Muscle layer of duodenum (tissue), 2 donors: ENCODE data around the gene MYO1E.

ENCODE experiments used
- H3K27ac ChIP-seq: one replicate; pipeline ENCODE4 v1.7.0; 2013; ENCODE audit warnings: mild to moderate bottlenecking, low read length
- H3K27me3 ChIP-seq: one replicate; pipeline ENCODE4 v1.7.0; 2013; ENCODE audit warnings: low read depth, mild to moderate bottlenecking, control low read depth, low read length
- H3K36me3 ChIP-seq, 2 donors: one replicate each; pipeline ENCODE4 v1.7.0; 2013; ENCODE audit warnings: low read length in 2 of 2, control low read depth in 1 of 2, mild to moderate bottlenecking in 1 of 2; ENCODE audit not compliant: insufficient read depth in 2 of 2, control insufficient read depth in 1 of 2
- H3K4me1 ChIP-seq, 2 donors: one replicate each; pipeline ENCODE4 v1.7.0; 2013; ENCODE audit warnings: low read length in 2 of 2, mild to moderate bottlenecking in 2 of 2, control low read depth in 1 of 2, moderate library complexity in 1 of 2; ENCODE audit not compliant: insufficient read depth in 2 of 2, control insufficient read depth in 1 of 2
- H3K4me3 ChIP-seq, 2 donors: one replicate each; pipeline ENCODE4 v1.7.0; 2013; ENCODE audit warnings: low read length in 2 of 2, low read depth in 1 of 2, mild to moderate bottlenecking in 1 of 2
- H3K9me3 ChIP-seq, 2 donors: one replicate each; pipeline ENCODE4 v1.7.0; 2013; ENCODE audit warnings: low read length in 2 of 2, control low read depth in 1 of 2, mild to moderate bottlenecking in 1 of 2; ENCODE audit not compliant: control insufficient read depth in 1 of 2
- donor health status: healthy.

MYO1E gene

DNA sequence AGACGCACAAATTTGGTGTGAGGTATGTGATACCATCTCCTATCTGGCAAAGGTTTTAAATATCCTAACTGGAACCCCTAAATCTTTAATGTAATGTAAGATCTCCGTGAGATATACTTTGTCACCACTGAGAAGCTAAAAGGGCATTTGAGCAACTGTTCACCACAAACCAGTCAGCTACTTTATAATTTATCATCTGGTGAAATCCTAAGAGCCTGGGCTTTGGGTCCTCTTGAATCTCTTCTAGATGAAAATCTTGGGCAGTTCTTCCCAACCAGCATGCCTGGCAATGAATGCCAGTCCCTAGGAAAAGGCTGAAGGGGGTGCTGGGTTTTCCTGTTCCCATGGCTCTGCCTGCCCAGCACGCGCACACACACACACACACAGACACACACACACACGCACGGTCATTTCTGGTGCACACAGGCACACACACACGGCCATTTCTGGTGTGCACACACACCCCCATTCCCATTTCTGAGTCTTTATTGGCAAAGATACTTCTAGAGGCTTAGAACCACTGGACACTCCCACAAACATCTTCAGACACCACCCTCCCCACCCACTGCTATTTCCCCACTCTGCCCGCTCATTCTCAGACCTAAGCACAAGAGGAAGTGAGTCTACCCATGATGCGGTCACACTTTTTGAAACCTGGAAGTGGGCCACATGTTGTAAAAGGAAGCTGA is 72.6 kb downstream of the MYO1E start:
- Histone ChIP-seq H3K36me3 (peaks cover 0 to 11% of the 10 kb centered on the region in 2 donors), H3K4me1 (peaks cover 3 to 15% of the 10 kb centered on the region in 2 donors), H3K4me3 (no peak overlapping the region), H3K27ac (peak overlapping the region; percentile 66), H3K9me3 (no peaks in the 10 kb centered on the region), H3K27me3 (no peaks in the 10 kb centered on the region)

DNA sequence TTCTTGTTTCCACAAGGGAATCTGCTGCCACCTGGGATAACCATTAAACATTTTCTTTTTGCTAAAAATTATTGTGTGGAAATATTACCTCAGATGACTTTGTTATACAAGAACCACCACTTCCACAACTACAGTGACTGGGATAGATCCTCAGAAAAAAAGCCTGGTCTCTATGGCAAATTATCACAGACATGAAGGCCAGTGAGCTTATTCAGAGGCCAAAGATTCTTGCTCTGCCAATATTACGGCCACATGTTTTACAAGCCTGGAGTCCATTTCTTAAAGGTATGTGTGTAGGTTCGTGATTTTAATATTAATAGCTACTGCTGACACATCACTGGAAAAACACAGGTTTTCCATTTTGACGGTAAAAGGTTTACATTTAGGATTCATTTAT is 73.8 kb downstream of the MYO1E start:
- Histone ChIP-seq H3K27me3 (no peaks in the 10 kb centered on the region), H3K4me3 (no peak overlapping the region), H3K36me3 (peaks cover 0 to 11% of the 10 kb centered on the region in 2 donors), H3K27ac (no peak overlapping the region), H3K9me3 (no peaks in the 10 kb centered on the region), H3K4me1 (peaks cover 11 to 12% of the 10 kb centered on the region in 2 donors)

DNA sequence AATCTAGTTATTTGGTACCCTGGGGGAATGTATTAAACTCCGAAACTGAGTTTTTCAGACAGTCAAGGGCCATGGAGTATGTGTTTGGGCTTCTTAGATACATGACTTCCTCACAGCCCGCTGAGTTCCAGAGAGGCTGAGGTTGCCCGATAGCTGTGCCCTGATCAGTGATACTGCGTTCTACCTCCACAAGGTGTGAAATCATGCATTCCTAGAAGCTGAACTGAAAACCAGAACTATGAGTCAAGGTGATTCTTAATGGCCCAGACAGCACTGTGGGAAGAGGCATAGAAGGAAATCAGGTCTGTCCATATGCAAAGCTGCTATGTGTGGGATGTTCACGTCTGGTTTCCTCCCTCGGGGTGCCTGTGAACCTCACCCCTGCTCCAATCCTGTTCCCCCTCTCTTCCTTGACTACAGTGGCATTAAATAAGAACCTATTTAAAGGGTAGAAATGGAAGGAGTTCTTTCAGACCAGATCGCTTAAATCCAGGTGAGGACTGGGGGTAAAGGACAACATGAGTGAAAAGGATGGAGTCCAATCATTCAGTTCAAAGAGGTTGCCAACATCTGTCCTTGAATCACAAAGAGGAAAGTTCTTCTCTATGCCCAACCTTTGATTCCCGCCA is 74.3 kb downstream of the MYO1E start:
- Histone ChIP-seq H3K4me3 (no peak overlapping the region), H3K9me3 (no peaks in the 10 kb centered on the region), H3K27ac (no peak overlapping the region), H3K27me3 (no peaks in the 10 kb centered on the region), H3K4me1 (peaks cover 11 to 12% of the 10 kb centered on the region in 2 donors), H3K36me3 (peaks cover 0 to 11% of the 10 kb centered on the region in 2 donors)

DNA sequence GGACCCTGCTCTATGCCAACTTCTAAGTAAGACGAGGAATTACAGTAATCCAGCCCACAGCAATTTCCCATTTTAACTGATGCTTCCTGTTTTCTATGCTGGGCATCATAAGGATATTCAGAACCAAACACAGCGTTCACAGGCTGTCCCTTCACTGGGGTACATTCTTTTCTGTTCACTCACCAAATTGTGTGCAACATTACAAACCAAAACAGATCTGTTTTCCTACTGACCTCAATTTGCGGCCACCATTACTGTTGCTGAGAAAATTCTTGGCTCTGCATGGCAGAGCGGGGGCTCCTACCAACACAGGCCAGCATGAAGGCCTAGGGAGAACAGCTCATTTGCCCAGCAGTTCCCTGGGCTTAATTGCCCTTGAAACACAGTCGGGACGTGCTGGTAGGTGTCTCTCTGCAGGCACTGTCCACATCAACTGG is 76.5 kb downstream of the MYO1E start:
- H3K9me3 ChIP-seq, result no peaks in the 10 kb centered on the region
- H3K27me3 ChIP-seq, result no peaks in the 10 kb centered on the region
- peaks cover 9 to 11% of the 10 kb centered on the region in 2 donors for H3K4me1 ChIP-seq
- H3K27ac ChIP-seq, result peak overlapping the region; percentile 43
- peaks cover 0 to 11% of the 10 kb centered on the region in 2 donors for H3K36me3 ChIP-seq
- H3K4me3 ChIP-seq, result no peak overlapping the region

DNA sequence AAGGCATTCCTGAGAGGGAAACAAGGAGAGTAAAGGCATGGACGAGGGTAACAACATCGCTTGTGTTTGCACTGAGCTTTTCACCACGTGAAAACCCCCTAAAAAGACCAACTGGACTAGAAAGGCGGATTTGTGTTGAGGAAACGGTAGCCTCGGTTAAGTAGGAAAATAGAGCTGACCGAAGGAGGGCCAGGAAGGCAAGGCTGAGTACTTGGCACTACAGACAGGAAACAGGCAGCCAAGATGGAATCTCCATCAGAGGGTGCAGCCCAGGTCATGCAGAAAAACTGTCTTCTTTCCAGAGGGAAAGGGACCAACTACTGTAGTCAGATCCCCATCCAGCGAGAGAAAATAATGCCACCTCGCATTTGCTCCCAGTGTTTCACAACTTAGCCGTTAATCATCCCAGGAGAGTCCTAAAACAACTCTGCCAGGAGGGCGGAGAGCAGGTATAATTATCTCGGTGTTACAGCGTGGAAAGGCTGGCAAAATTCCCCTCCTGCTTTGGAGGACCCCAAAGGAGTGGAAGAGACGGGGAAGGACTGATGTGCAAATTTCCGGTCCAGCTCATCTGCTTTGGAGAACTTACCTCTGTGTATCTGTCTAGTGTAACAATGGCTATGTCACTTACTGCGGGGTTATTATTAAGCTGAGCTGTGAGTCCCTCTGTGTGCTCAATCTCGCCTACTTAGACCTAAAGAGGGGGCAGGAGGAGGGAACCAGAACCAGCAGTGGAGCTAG is 77.2 kb downstream of the MYO1E start:
- Histone ChIP-seq H3K4me1 (peaks cover 4 to 17% of the 10 kb centered on the region in 2 donors), H3K4me3 (peak overlapping the region in 1 of 2 donors; percentile 3), H3K27ac (peak overlapping the region; percentile 43), H3K9me3 (no peaks in the 10 kb centered on the region), H3K27me3 (no peaks in the 10 kb centered on the region), H3K36me3 (peaks cover 0 to 11% of the 10 kb centered on the region in 2 donors)

DNA sequence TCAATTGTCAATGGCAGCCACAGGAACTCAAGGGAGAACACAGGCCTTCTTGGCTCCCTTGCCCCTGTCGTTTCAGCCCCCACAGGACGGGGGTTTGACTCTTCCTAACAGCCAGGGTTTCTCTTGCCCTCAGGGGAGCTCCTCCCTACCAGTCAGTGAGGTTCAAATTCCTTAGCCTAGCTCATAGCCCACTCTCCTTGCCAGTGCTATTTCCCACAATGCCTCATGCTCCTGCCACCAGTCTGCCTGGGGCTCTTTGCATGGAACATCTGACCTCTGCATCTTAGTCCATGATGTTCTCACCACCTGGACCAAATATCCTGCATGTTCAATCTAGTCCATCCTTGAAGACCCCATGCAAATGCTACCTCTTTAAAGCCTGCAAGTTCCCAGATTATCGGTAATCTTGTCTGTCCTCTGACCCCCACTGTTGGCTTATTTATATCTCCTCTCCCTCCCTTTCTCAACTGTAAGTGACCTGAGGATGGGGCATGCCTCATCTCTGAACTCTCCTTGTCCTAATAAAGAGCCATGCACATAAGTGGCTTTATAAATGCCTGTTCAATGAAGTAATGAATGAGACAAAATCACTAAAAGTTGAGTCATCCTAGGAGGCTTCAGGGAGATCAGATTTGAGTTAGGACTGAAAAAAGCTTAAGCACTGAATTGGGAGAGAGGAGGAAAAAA is 78.0 kb downstream of the MYO1E start:
- Histone ChIP-seq H3K27ac (peak overlapping the region; percentile 43), H3K9me3 (no peaks in the 10 kb centered on the region), H3K4me1 (peaks cover 6 to 17% of the 10 kb centered on the region in 2 donors), H3K27me3 (no peaks in the 10 kb centered on the region), H3K36me3 (peaks cover 0 to 11% of the 10 kb centered on the region in 2 donors), H3K4me3 (no peak overlapping the region)

DNA sequence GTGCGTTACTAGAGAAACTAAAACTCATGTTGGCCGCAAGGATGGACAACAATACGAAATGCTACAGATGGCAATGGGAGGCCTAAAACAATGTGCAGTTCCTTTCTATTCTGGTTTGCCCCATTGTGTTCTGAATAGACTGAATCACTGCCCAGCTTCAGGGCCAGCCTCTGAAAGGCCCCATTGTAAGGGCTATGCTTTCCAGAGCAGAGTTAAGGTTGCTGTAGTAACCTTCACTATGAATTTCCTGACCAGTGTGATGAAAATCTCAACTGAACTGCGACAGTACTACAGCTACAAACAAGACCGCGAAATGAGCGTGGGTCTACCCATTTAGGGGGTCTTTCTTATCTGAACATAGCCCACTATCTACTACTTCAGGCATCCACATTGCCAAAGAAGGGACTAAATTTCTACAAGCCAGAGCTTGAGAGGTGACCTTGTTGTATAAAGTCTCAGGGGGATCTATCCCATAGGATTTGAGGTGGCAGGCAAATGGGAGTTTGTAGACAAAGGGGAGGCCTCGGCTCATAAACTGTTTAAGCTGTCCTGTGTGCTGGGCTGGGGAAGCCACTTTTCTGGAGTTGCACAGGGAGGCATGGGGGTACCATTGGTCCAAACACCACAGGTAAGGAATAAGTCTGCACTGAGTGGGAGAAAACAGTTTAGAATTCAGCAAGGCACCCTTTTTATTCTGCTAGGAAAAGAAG is 80.1 kb downstream of the MYO1E start:
- Histone ChIP-seq H3K9me3 (no peaks in the 10 kb centered on the region), H3K4me1 (peaks cover 6 to 17% of the 10 kb centered on the region in 2 donors), H3K27ac (no peak overlapping the region), H3K27me3 (no peaks in the 10 kb centered on the region), H3K36me3 (peaks cover 0 to 11% of the 10 kb centered on the region in 2 donors), H3K4me3 (no peak overlapping the region)

DNA sequence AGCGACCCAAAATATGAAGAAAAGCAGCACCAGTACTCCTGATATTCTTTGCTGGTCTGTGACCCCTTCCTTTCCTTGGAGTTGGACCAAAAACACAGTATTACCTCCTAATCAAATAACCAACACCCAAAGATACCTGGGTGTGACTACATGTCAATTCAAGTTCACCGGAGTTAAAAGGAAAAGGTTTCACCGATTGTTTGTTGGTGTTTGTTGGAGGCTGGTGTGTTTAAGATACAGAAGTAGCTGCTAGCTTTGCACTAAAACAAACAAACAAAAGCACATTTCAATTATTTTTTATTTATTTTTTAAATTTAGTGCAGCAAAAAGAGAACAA is 81.5 kb downstream of the MYO1E start:
- H3K4me3 ChIP-seq, result no peak overlapping the region

DNA sequence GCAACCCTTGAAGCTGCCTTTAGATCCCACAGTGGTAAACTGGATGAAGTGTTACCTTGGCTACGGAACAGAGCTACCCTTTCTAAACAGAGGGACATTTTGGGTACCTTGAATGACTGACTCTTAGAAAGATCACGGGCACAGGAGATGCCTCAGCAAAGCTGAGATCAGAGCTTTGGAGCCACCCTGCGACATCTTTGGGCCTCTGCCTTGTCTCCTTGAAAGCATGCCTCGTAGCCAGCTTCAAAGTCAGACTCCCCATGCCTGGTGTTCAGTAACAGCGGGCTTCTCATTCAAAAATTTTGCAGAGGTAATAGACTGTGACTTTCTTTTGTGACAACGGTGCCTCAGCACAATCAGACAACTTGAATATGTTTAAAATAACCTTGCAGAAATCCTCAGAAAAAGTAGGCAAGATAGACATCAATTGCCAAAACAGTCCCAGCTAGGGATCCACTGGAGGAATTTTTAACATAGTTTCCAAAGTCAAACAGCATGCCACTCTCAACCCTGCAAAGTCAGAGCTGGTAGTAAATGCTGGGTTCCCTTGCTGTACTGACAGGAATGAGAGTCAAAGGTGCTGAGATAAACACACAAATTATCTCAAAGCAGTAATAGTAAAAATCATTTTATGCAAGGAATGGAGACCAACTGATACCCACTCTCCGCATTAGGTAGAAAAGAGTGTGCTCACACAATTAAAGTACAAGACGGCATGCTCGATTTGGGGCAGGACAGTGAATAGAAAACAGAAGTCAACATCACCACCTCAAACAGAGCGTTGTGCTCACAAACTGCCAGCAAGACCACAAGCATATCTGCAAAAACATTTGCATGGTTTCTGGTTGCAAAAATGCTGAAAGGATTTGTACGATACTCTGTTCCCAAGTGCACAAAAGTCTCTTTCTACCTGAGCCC is 82.1 kb downstream of the MYO1E start:
- Histone ChIP-seq H3K4me1 (peaks cover 3 to 17% of the 10 kb centered on the region in 2 donors), H3K27me3 (no peaks in the 10 kb centered on the region), H3K9me3 (no peaks in the 10 kb centered on the region), H3K36me3 (peaks cover 0 to 5% of the 10 kb centered on the region in 2 donors), H3K27ac (no peak overlapping the region), H3K4me3 (no peak overlapping the region)

More for the DNA sequence above, 81.5 kb downstream of the MYO1E start:
- H3K36me3 ChIP-seq, result peaks cover 0 to 11% of the 10 kb centered on the region in 2 donors
- H3K4me1 ChIP-seq, result peaks cover 6 to 17% of the 10 kb centered on the region in 2 donors
- no peaks in the 10 kb centered on the region for H3K9me3 ChIP-seq
- no peak overlapping the region for H3K27ac ChIP-seq
- H3K27me3 ChIP-seq, result no peaks in the 10 kb centered on the region

DNA sequence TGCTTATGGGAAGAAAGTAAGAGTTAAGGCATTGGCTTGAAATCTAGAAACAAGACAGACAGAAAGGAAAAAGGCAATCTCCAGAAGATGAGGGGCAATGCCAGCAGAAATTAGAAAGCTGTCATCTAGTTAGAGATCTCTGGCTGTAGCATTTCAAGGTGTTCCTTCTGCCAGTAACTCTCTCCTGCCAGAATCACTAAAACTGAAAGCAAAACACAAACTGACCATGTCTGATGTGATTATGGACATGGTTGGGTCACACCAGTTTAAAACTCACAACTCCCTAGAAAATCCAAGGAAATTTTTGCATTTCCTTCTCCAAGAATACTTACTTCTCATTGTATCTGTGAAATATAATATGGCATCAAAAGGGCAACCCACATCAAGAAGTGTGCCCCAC is 83.1 kb downstream of the MYO1E start:
- H3K27ac ChIP-seq, result no peak overlapping the region
- H3K4me1 ChIP-seq, result peaks cover 3 to 13% of the 10 kb centered on the region in 2 donors
- no peaks in the 10 kb centered on the region for H3K9me3 ChIP-seq
- no peaks in the 10 kb centered on the region for H3K36me3 ChIP-seq
- no peak overlapping the region for H3K4me3 ChIP-seq
- H3K27me3 ChIP-seq, result no peaks in the 10 kb centered on the region
